ENCODE measurements around the gene TEX29.

TEX29 gene

DNA sequence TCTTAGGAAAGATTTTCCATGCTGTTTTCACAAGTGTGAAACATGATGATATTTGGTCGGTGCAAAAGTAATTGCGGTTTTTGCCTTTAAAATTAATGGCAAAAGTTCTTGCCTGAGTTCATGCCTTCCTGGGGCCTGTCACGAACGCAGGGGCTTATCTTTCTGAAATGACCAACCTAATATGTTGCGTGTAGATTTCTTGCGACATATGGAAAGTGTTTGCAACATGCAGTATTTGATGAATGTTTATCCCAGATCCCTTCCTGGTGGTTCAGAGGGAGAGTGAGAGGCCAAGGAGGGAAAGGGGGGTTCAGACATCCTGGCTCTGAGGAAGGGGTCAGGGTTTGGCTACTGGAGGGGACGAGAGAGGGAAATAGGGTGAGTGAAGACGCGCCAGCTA is 72.0 kb downstream of the TEX29 start:
- DNase-seq (ENCODE audit: low read depth in 3 of 3): no peak

DNA sequence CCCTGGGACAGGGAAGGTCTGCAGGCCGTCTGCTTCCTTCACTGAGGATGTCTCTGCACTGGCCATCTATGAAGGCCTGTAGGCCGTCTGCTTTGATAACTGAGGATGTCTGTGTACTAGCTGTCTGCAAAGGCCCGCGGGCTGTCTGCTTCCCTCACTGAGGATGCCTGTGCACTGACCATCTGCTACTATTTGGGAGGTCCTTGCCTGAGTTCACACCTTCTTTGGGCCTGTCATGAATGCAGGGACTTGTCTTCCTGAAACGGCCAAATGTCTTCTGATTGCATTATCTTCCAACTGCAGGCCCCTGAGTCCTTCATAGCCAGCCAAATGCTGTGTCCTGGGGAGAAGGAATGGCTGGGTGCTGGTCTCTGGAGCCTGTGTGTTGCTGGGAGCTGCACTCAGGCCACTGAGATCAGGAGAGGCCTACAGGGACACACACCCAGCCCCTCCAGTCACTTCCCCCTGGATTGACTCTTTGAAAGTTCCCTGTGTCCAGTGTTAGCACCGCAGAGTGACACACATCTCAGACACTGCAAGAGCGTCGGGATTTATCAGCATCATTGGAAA is 72.9 kb downstream of the TEX29 start:
- no peak for DNase-seq (ENCODE audit: low read depth in 3 of 3)

All from stimulated activated CD4-positive, alpha-beta T cell treated with anti-CD3 and anti-CD28 coated beads, TNF-alpha, amount 100 ng/mL, for 4 hours (primary cell).